Endothelial cell of umbilical vein (primary cell): Measurements from ENCODE around the gene STK32A. TPM values are rescaled to one million over a fixed set of nuclear protein-coding genes. Genes with fewer than 3 reads are reported as not detected.

Experiments used
- BruUV-seq: library from RNA; stranded (reverse); fragments of 400-500 nt; replicated peaks from 2 replicates; lab custom pipeline; 2021; lab: Mats Ljungman, UMichigan
- CTCF ChIA-PET: fragments of 300-600, 350-600 bp; sonication (Branson Sonifier 250); formaldehyde crosslinking; loops from one replicate; lab custom pipeline; 2021; ENCODE audit warnings: antibody characterized with exemption, inconsistent platforms; lab: Charles Lee
- POLR2A ChIA-PET: fragments of 300-600, 350-600 bp; sonication (Branson Sonifier 250); formaldehyde crosslinking; loops from one replicate; lab custom pipeline; 2021; ENCODE audit warnings: antibody characterized with exemption, inconsistent platforms; lab: Charles Lee
- DNase-seq: peaks from one replicate; pipeline ENCODE4 v3.0.0-alpha.2; 2011; ENCODE audit warnings: low read depth, low spot score
- FAIRE-seq: peaks from 2 replicates; lab custom pipeline; 2011; peaks lifted over from hg19 to GRCh38; lab: Jason Lieb, UNC
- H2AFZ ChIP-seq: 2 replicates; pipeline ENCODE4 v1.6.0; 2012; ENCODE audit warnings: low read depth, low read length, control low read depth, inconsistent platforms
- H3K27ac ChIP-seq: 2 replicates; pipeline ENCODE4 v1.5.1; 2011; ENCODE audit warnings: low read depth, mild to moderate bottlenecking, control low read depth, low read length, moderate library complexity; ENCODE audit not compliant: insufficient read depth
- H3K27me3 ChIP-seq, 2 experiments: 2 replicates each; pipeline versions ENCODE4 v1.6.0 to v1.6.1; 2011; ENCODE audit warnings: low read length in 2 of 2, mixed read lengths in 1 of 2; ENCODE audit not compliant: control insufficient read depth in 2 of 2, insufficient read depth in 2 of 2
- H3K36me3 ChIP-seq, 2 experiments: 2 replicates in 1 of 2; 3 replicates in 1 of 2; pipeline ENCODE4 v1.5.1; 2011; ENCODE audit warnings: low read length in 2 of 2, mild to moderate bottlenecking in 1 of 2, moderate library complexity in 1 of 2; ENCODE audit not compliant: control insufficient read depth in 2 of 2, insufficient read depth in 2 of 2; ENCODE audit errors: extremely low read depth in 1 of 2
- H3K4me1 ChIP-seq: 3 replicates; pipeline ENCODE4 v1.5.1; 2011; ENCODE audit warnings: mild to moderate bottlenecking, low read length; ENCODE audit not compliant: control insufficient read depth, insufficient read depth; ENCODE audit errors: extremely low read depth
- H3K4me2 ChIP-seq: 2 replicates; pipeline ENCODE4 v1.6.1; 2011; ENCODE audit warnings: low read length, control low read depth, mixed read lengths; ENCODE audit not compliant: insufficient read depth
- H3K4me3 ChIP-seq, 3 experiments: fragments of 200-600 bp in 1 of 3; sonication (generic), shearing (Covaris generic) in 1 of 3; replicated peaks in 1 of 3; 2 replicates each; pipeline ENCODE4 v1.5.1; 2011 to 2016; ENCODE audit warnings: control low read depth in 3 of 3, low read length in 3 of 3, mild to moderate bottlenecking in 2 of 3, inconsistent platforms in 1 of 3, low read depth in 1 of 3, moderate library complexity in 1 of 3; ENCODE audit not compliant: insufficient read depth in 1 of 3
- H3K79me2 ChIP-seq: 2 replicates; pipeline ENCODE4 v1.6.0; 2012; ENCODE audit warnings: low read length, inconsistent platforms; ENCODE audit not compliant: control insufficient read depth, insufficient read depth
- H3K9ac ChIP-seq: replicated peaks from 2 replicates; pipeline ENCODE3; 2011; ENCODE audit warnings: low read length, control low read depth; ENCODE audit not compliant: insufficient read depth; ENCODE audit errors: extremely low read depth
- H3K9me1 ChIP-seq: replicated peaks from 3 replicates; pipeline ENCODE4 v1.6.0; 2011; ENCODE audit warnings: mild to moderate bottlenecking, low read length; ENCODE audit not compliant: control insufficient read depth, insufficient read depth; ENCODE audit errors: extremely low read depth
- H3K9me3 ChIP-seq: replicated peaks from 2 replicates; pipeline ENCODE4 v1.5.1; 2012; ENCODE audit warnings: low read length, inconsistent platforms; ENCODE audit not compliant: control insufficient read depth, insufficient read depth
- H4K20me1 ChIP-seq: replicated peaks from 2 replicates; pipeline ENCODE3; 2011; ENCODE audit warnings: mild to moderate bottlenecking, low read length; ENCODE audit not compliant: control insufficient read depth, insufficient read depth; ENCODE audit errors: extremely low read depth
- EZH2 ChIP-seq: IDR thresholded peaks from 2 replicates; pipeline ENCODE4 v1.6.1; 2012; ENCODE audit warnings: borderline replicate concordance, low read depth, mild to moderate bottlenecking, moderate library complexity, low read length, inconsistent platforms; ENCODE audit not compliant: severe bottlenecking
- FOS ChIP-seq: IDR thresholded peaks from 2 replicates; pipeline ENCODE4 v1.6.1; 2011; ENCODE audit warnings: mild to moderate bottlenecking, low read length, moderate library complexity, borderline replicate concordance; ENCODE audit not compliant: insufficient read depth
- GATA2 ChIP-seq: IDR thresholded peaks from 2 replicates; pipeline ENCODE4 v1.7.0; 2011; ENCODE audit warnings: low read depth, mild to moderate bottlenecking, moderate library complexity, mixed read lengths, low read length; ENCODE audit not compliant: insufficient read length, insufficient read depth
- JUN ChIP-seq: IDR thresholded peaks from 2 replicates; pipeline ENCODE4 v1.6.1; 2011; ENCODE audit warnings: borderline replicate concordance, low read depth; ENCODE audit not compliant: insufficient read length, insufficient read depth
- MYC ChIP-seq: IDR thresholded peaks from one replicate; pipeline ENCODE4 v1.6.1; 2011; ENCODE audit warnings: mild to moderate bottlenecking, low read depth, low read length
- POLR2A ChIP-seq: IDR thresholded peaks from 2 replicates; pipeline ENCODE4 v1.6.1; 2012; ENCODE audit warnings: low read depth, mild to moderate bottlenecking, control low read depth, low read length
- POLR2AphosphoS5 ChIP-seq: IDR thresholded peaks from 2 replicates; pipeline ENCODE4 v1.6.1; 2012; ENCODE audit warnings: low read depth, mild to moderate bottlenecking, control low read depth, low read length, moderate library complexity; ENCODE audit not compliant: insufficient read depth
- dilution Hi-C: fragments of 300-500 bp; cut with MboI; formaldehyde crosslinking; loops from one replicate; pipeline ENCODE4 v1.15.0; 2019; ENCODE audit warnings: low sequenced_read_pairs; ENCODE audit not compliant: extremely low pct_ligation_motif_present
- intact Hi-C: fragments of 100-400 bp; cut with micrococcal nuclease; formaldehyde crosslinking; loops from one replicate; pipeline ENCODE4 v1.10.0; 2022
- polyA plus RNA-seq, 4 experiments: library from polyadenylated mRNA; depleted of rRNA in 3 of 4; stranded (reverse) in 3 of 4; unstranded in 1 of 4; fragments of >200 nt; gene quantifications; 2 replicates each; pipeline versions ENCODE4 v1.2.1 to v1.2.3, GENCODE V29; 2011 to 2012; ENCODE audit warnings: missing spikeins in 1 of 4
- total RNA-seq: library from RNA; stranded (reverse); gene quantifications from 2 replicates; pipeline ENCODE4 v1.2.3, GENCODE V29; 2021
- TF ChIP-seq, protein P1 (sequence below): IDR thresholded peaks from 2 replicates; pipeline ENCODE4 v1.6.1; 2011; ENCODE audit not compliant: insufficient read depth, insufficient read length
- TF ChIP-seq, protein P2 (sequence below), 2 donors: IDR thresholded peaks; 1 replicate in 1 of 2; 2 replicates in 1 of 2; pipeline ENCODE4 v1.5.1; 2011; ENCODE audit warnings: low read length in 2 of 2, mild to moderate bottlenecking in 2 of 2, moderate library complexity in 2 of 2, control low read depth in 1 of 2, inconsistent platforms in 1 of 2, low read depth in 1 of 2; ENCODE audit not compliant: insufficient read depth in 1 of 2; ENCODE audit errors: extremely low read depth in 1 of 2

The STK32A gene
- total and polyA plus RNA-seq, 2 donors (not counting 3 experiments of a cell fraction or from before 2014, with no cell fraction given) = not detected

DNA sequence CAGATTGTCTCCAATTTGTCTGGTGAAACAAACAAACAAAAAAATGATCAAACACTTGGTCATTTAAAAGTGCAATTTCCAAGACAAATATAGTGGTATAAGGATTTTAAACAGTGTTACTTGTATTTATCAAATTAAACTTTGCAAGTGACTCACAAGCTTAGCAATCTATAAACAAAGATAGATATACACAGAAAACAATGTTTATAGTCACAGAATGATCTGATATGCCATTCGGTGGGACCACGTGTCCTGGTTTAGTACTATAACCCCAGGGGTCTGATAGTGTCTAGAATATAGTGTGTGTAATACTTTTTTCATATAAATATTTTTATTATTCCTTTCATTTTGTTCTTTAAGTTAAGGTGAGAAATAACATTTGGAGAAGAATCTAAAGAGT lies 183.8 kb downstream of the STK32A start:
- Histone ChIP-seq H3K27me3 (no peaks in the 10 kb centered on the region), H3K4me3 (no peak overlapping the region), H3K79me2 (no peaks in the 10 kb centered on the region), H4K20me1 (no peaks in the 10 kb centered on the region), H3K27ac (no peak overlapping the region), H3K4me2 (no peak overlapping the region), H3K36me3 (peaks cover 4% of the 10 kb centered on the region in 2 experiments), H3K4me1 (no peaks in the 10 kb centered on the region), H3K9me1 (no peaks in the 10 kb centered on the region), H3K9ac (no peak overlapping the region), H3K9me3 (no peaks in the 10 kb centered on the region), H2AFZ (no peak overlapping the region)
- BruUV-seq = no TSS peak
- FAIRE-seq (no peak), DNase-seq (no peak)
- POLR2A ChIA-PET = no interaction called here
- intact Hi-C loops = no loop called here
- CTCF ChIA-PET = interaction anchor here (0.9 to 1.5 kb wide), 4 partner anchors 12 to 160 kb away, joined by 3 to 4 read pairs (median 3); no protein-coding TSS in a partner anchor
- TF ChIP-seq EZH2 (no peak), JUN (no peak), FOS (no peak), POLR2AphosphoS5 (no peak), POLR2A (no peak), GATA2 (no peak), MYC (no peak)
- TF ChIP-seq, protein P1, sequence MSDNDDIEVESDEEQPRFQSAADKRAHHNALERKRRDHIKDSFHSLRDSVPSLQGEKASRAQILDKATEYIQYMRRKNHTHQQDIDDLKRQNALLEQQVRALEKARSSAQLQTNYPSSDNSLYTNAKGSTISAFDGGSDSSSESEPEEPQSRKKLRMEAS = no peak
- TF ChIP-seq, protein P2, sequence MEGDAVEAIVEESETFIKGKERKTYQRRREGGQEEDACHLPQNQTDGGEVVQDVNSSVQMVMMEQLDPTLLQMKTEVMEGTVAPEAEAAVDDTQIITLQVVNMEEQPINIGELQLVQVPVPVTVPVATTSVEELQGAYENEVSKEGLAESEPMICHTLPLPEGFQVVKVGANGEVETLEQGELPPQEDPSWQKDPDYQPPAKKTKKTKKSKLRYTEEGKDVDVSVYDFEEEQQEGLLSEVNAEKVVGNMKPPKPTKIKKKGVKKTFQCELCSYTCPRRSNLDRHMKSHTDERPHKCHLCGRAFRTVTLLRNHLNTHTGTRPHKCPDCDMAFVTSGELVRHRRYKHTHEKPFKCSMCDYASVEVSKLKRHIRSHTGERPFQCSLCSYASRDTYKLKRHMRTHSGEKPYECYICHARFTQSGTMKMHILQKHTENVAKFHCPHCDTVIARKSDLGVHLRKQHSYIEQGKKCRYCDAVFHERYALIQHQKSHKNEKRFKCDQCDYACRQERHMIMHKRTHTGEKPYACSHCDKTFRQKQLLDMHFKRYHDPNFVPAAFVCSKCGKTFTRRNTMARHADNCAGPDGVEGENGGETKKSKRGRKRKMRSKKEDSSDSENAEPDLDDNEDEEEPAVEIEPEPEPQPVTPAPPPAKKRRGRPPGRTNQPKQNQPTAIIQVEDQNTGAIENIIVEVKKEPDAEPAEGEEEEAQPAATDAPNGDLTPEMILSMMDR (IDR thresholded peaks at IDR 0.05; ENCODE audit: extremely low read depth in 1 of 2, insufficient read depth in 1 of 2, low read depth in 1 of 2, low read length in 2 of 2) = no peak
- dilution Hi-C loops = no loop called here
